ENCODE data around the gene PRDM16. TPM values are rescaled to one million over a fixed set of nuclear protein-coding genes. Genes with fewer than 3 reads are reported as not detected.
A peak's percentile ranks its signal among the peaks of the same experiment; 100 is the strongest.

The PRDM16 gene
- total RNA-seq, 4 donors from 2014 or later, result 0.19 to 1.6 (median 0.36) TPM

- no peak for TF ChIP-seq CTCF (IDR thresholded peaks at IDR 0.05)
- no peak for TF ChIP-seq POLR2A (IDR thresholded peaks at IDR 0.05)
- no peak for TF ChIP-seq EP300 (IDR thresholded peaks at IDR 0.05)
- no peak for TF ChIP-seq POLR2AphosphoS5 (IDR thresholded peaks at IDR 0.05)
- Histone ChIP-seq H3K4me1 (no peaks in the 10 kb centered on the region), H3K36me3 (no peaks in the 10 kb centered on the region), H3K27me3 (peaks cover 54% of the 10 kb centered on the region), H3K4me3 (no peak overlapping the region), H3K9me3 (no peaks in the 10 kb centered on the region), H3K27ac (no peak overlapping the region)
- no peak for DNase-seq (ENCODE audit: low spot score in 2 of 2)
Measured at GRCh38 chr1:3050603-3051002, 18.4 kb upstream of the PRDM16 start.

GRCh38 chr1:3051270-3052268 is 17.4 kb upstream of the PRDM16 start:
- H3K4me1 ChIP-seq, result no peaks in the 10 kb centered on the region
- H3K36me3 ChIP-seq, result no peaks in the 10 kb centered on the region
- WGBS, result 87% methylated on average over 3 of the region's 3 CpGs
- H3K27me3 ChIP-seq, result peaks cover 60% of the 10 kb centered on the region
- no peaks in the 10 kb centered on the region for H3K9me3 ChIP-seq
- TF ChIP-seq POLR2AphosphoS5 (IDR thresholded peaks at IDR 0.05) (no peak), EP300 (IDR thresholded peaks at IDR 0.05) (no peak), CTCF (IDR thresholded peaks at IDR 0.05) (no peak), POLR2A (IDR thresholded peaks at IDR 0.05) (no peak)
- no peak overlapping the region for H3K27ac ChIP-seq
- DNase-seq (ENCODE audit: low spot score in 2 of 2), result peak; percentile 41 to 54
- H3K4me3 ChIP-seq, result no peak overlapping the region

- no peaks in the 10 kb centered on the region for H3K4me1 ChIP-seq
- H3K36me3 ChIP-seq, result no peaks in the 10 kb centered on the region
- WGBS, result 83% methylated on average over 5 of the region's 5 CpGs
- no peak overlapping the region for H3K4me3 ChIP-seq
- H3K27ac ChIP-seq, result no peak overlapping the region
- TF ChIP-seq CTCF (IDR thresholded peaks at IDR 0.05) (no peak), POLR2A (IDR thresholded peaks at IDR 0.05) (no peak), POLR2AphosphoS5 (IDR thresholded peaks at IDR 0.05) (no peak), EP300 (IDR thresholded peaks at IDR 0.05) (no peak)
- DNase-seq (ENCODE audit: low spot score in 2 of 2), result peak; percentile 35 to 49
- H3K9me3 ChIP-seq, result no peaks in the 10 kb centered on the region
- H3K27me3 ChIP-seq, result peaks cover 63% of the 10 kb centered on the region
Measured at GRCh38 chr1:3052501-3052900, 16.5 kb upstream of the PRDM16 start.

- 92% methylated on average over 7 of the region's 9 CpGs for WGBS
- TF ChIP-seq CTCF (IDR thresholded peaks at IDR 0.05), result no peak
- TF ChIP-seq POLR2A (IDR thresholded peaks at IDR 0.05), result no peak
- no peak for TF ChIP-seq EP300 (IDR thresholded peaks at IDR 0.05)
- no peak for TF ChIP-seq POLR2AphosphoS5 (IDR thresholded peaks at IDR 0.05)
Measured at GRCh38 chr1:3053366-3053980, 15.5 kb upstream of the PRDM16 start.

GRCh38 chr1:3053986-3054385 is 15.0 kb upstream of the PRDM16 start:
- peak; percentile 26 to 29 for DNase-seq (ENCODE audit: low spot score in 2 of 2)
- peaks cover 71% of the 10 kb centered on the region for H3K27me3 ChIP-seq
- 77% methylated on average over 5 of the region's 6 CpGs for WGBS
- H3K4me3 ChIP-seq, result no peak overlapping the region
- no peaks in the 10 kb centered on the region for H3K36me3 ChIP-seq
- no peaks in the 10 kb centered on the region for H3K4me1 ChIP-seq
- no peak for TF ChIP-seq EP300 (IDR thresholded peaks at IDR 0.05)
- TF ChIP-seq CTCF (IDR thresholded peaks at IDR 0.05), result no peak
- TF ChIP-seq POLR2A (IDR thresholded peaks at IDR 0.05), result no peak
- TF ChIP-seq POLR2AphosphoS5 (IDR thresholded peaks at IDR 0.05), result no peak
- no peak overlapping the region for H3K27ac ChIP-seq
- no peaks in the 10 kb centered on the region for H3K9me3 ChIP-seq

More at GRCh38 chr1:3053366-3053980, 15.5 kb upstream of the PRDM16 start:
- Histone ChIP-seq H3K27me3 (peaks cover 70% of the 10 kb centered on the region), H3K4me3 (no peak overlapping the region), H3K36me3 (no peaks in the 10 kb centered on the region), H3K9me3 (no peaks in the 10 kb centered on the region), H3K27ac (no peak overlapping the region), H3K4me1 (no peaks in the 10 kb centered on the region)
- peak; percentile 25 to 55 for DNase-seq (ENCODE audit: low spot score in 2 of 2)
